Measurements from ENCODE around the gene TSPAN6. TPM values are rescaled to one million over a fixed set of nuclear protein-coding genes. Genes with fewer than 3 reads are reported as not detected.
A peak's percentile ranks its signal among the peaks of the same experiment; 100 is the strongest.

The TSPAN6 gene
- total and polyA plus RNA-seq, 10 donors: 2.9 to 20.8 (median 12.3) TPM

- H3K27me3 ChIP-seq (replicated peaks in 1 of 7): peaks cover 0 to 19% (median 0%) of the 10 kb centered on the region in 7 donors
- no peaks in the 10 kb centered on the region for H3K9me3 ChIP-seq
- H3K4me1 ChIP-seq: peaks cover 0 to 9% (median 0%) of the 10 kb centered on the region in 6 donors
- no peak overlapping the region for H3K4me3 ChIP-seq
- peak overlapping the region in 1 of 8 donors; percentile 6 for H3K27ac ChIP-seq
- no peak for TF ChIP-seq CTCF (IDR thresholded peaks at IDR 0.05 in 8 of 11, conservative IDR thresholded peaks at IDR 0.05 in 3 of 11)
- TF ChIP-seq POLR2AphosphoS5 (IDR thresholded peaks at IDR 0.05): no peak
- no peak for TF ChIP-seq POLR2A (IDR thresholded peaks at IDR 0.05)
- no peak for DNase-seq
- intact Hi-C loops (cut with DNase I; ENCODE audit: low total_unique reads): no loop called here
- H3K36me3 ChIP-seq: no peaks in the 10 kb centered on the region
Observed at GRCh38 chrX:100600340-100600739, 36.3 kb downstream of the TSPAN6 start.

GRCh38 chrX:100599456-100599855, 37.1 kb downstream of the TSPAN6 start:
- DNase-seq: no peak
- peaks cover 0 to 9% (median 0%) of the 10 kb centered on the region in 6 donors for H3K4me1 ChIP-seq
- no peaks in the 10 kb centered on the region for H3K36me3 ChIP-seq
- H3K27me3 ChIP-seq (replicated peaks in 1 of 7): peaks cover 0 to 25% (median 0%) of the 10 kb centered on the region in 7 donors
- no peak overlapping the region for H3K27ac ChIP-seq
- WGBS, 5 donors: 74 to 97% (median 92%) methylated on average over 9 of the region's 9 CpGs
- H3K4me3 ChIP-seq: no peak overlapping the region
- TF ChIP-seq POLR2AphosphoS5 (IDR thresholded peaks at IDR 0.05) (no peak), CTCF (IDR thresholded peaks at IDR 0.05 in 8 of 11, conservative IDR thresholded peaks at IDR 0.05 in 3 of 11) (no peak), POLR2A (IDR thresholded peaks at IDR 0.05) (no peak)
- intact Hi-C loops (cut with DNase I; ENCODE audit: low total_unique reads): no loop called here
- H3K9me3 ChIP-seq: no peaks in the 10 kb centered on the region

- WGBS, 5 donors: 51 to 75% (median 57%) methylated on average over 2 of the region's 2 CpGs
- Histone ChIP-seq H3K9me3 (no peaks in the 10 kb centered on the region), H3K27ac (no peak overlapping the region), H3K4me3 (no peak overlapping the region), H3K27me3 (replicated peaks in 1 of 7) (peaks cover 0 to 45% (median 0%) of the 10 kb centered on the region in 7 donors), H3K4me1 (peaks cover 0 to 9% (median 0%) of the 10 kb centered on the region in 6 donors), H3K36me3 (no peaks in the 10 kb centered on the region)
- no peak for TF ChIP-seq POLR2A (IDR thresholded peaks at IDR 0.05)
- intact Hi-C loops (cut with DNase I; ENCODE audit: low total_unique reads): no loop called here
- no peak for DNase-seq
Observed at GRCh38 chrX:100596601-100597000, 40.0 kb downstream of the TSPAN6 start.

- Histone ChIP-seq H3K27me3 (replicated peaks in 1 of 7) (peaks cover 0 to 56% (median 0%) of the 10 kb centered on the region in 7 donors), H3K4me1 (no peaks in the 10 kb centered on the region), H3K36me3 (no peaks in the 10 kb centered on the region), H3K27ac (no peak overlapping the region), H3K4me3 (no peak overlapping the region), H3K9me3 (no peaks in the 10 kb centered on the region)
- 12 to 36% (median 17%) methylated on average over 2 of the region's 2 CpGs for WGBS, 5 donors
- intact Hi-C loops (cut with DNase I; ENCODE audit: low total_unique reads): no loop called here
- DNase-seq: no peak
- TF ChIP-seq POLR2A (IDR thresholded peaks at IDR 0.05): no peak
- TF ChIP-seq POLR2AphosphoS5 (IDR thresholded peaks at IDR 0.05): no peak
- TF ChIP-seq CTCF (IDR thresholded peaks at IDR 0.05 in 8 of 11, conservative IDR thresholded peaks at IDR 0.05 in 3 of 11): no peak
Observed at GRCh38 chrX:100593581-100593980, 43.0 kb downstream of the TSPAN6 start.

GRCh38 chrX:100593126-100593525, 43.5 kb downstream of the TSPAN6 start:
- no peak for TF ChIP-seq POLR2A (IDR thresholded peaks at IDR 0.05)
- no peak for TF ChIP-seq POLR2AphosphoS5 (IDR thresholded peaks at IDR 0.05)
- no peak for TF ChIP-seq CTCF (IDR thresholded peaks at IDR 0.05 in 8 of 11, conservative IDR thresholded peaks at IDR 0.05 in 3 of 11)
- H3K36me3 ChIP-seq: no peaks in the 10 kb centered on the region
- intact Hi-C loops (cut with DNase I; ENCODE audit: low total_unique reads): no loop called here
- no peak overlapping the region for H3K27ac ChIP-seq
- H3K27me3 ChIP-seq (replicated peaks in 1 of 7): peaks cover 0 to 60% (median 0%) of the 10 kb centered on the region in 7 donors
- DNase-seq: no peak
- WGBS, 5 donors: 41 to 77% (median 57%) methylated on average over 2 of the region's 2 CpGs
- H3K9me3 ChIP-seq: no peaks in the 10 kb centered on the region
- H3K4me3 ChIP-seq: no peak overlapping the region
- no peaks in the 10 kb centered on the region for H3K4me1 ChIP-seq
